GM21526 (cell line): ENCODE results near the gene ABCC2.
"Not testable (repeated sequence)": the region's sequence is repeated elsewhere in the genome, so short reads cannot be mapped to it uniquely, and the experiment has no call there.

Experiments used
- ATAC-seq: cut with Tn5 transposase; IDR thresholded peaks from one replicate; pipeline ENCODE4 v1.9.1; 2021; ENCODE audit warnings: moderate library complexity; ENCODE audit not compliant: unreplicated experiment, low FRiP score

Gene ABCC2

DNA sequence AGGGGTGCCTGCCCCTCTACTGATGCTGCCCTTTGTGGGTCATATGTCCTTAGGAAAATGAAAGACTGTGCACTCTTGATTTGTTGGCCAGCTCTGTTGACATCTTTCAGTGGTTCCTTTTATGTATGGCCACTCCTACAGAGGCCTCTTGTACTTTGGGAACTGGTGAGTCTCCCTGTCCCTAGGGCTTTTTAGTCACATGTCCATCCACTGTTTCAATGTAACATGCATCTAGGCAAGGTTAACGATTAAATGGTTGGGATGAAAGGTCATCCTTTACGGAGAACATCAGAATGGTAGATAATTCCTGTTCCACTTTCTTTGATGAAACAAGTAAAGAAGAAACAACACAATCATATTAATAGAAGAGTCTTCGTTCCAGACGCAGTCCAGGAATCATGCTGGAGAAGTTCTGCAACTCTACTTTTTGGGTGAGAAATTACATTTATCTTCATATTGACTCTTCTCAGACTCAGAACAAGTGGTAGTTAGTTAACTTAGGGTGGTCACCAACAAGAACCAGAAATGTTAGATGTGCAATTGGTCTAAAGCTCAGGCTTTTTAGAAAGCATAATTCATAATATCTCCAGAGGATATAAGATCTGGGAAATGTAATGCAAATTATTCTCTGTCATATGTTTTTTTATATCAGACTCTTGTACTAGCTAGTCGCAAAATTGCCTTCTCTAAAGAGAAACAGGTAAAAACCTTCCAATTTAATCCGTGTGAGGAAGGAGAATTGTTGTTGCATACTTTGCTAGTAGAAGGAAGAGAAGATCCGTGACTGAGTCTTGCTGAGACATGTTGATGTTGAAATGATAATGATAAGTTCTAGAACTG, at the start of gene ABCC2:
TSS of gene ABCC2 (plus strand) at position 194 of the 840 bp plus-strand sequence. CDS start at position 399, 205 bp downstream.
- ATAC-seq: no peak

GRCh38 chr10:99733366-99733765, 49.1 kb upstream of the ABCC2 start:
- ATAC-seq: no peak

- not testable (repeated sequence) for ATAC-seq
Measured at GRCh38 chr10:99734111-99734510, 48.3 kb upstream of the ABCC2 start.

DNA sequence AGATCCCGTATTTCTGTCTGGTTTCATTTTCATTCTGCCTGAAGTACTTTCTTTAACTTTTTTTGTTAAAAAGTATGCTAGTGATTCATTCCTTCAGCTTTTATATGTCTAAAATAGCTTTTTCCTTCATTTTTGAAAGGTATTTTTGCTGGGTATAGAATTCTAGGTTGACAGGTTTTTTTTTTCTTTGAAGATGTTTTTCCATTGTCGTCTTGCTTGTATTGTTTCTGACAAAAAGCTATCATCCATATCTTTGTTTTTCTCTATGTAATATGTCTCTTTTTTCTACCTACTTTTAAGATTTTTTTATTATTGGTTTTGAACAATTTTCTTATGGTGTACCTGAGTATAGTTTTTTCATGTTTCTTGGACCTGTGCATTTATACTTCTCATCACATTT, 42.2 kb upstream of the ABCC2 start:
- no peak for ATAC-seq

DNA sequence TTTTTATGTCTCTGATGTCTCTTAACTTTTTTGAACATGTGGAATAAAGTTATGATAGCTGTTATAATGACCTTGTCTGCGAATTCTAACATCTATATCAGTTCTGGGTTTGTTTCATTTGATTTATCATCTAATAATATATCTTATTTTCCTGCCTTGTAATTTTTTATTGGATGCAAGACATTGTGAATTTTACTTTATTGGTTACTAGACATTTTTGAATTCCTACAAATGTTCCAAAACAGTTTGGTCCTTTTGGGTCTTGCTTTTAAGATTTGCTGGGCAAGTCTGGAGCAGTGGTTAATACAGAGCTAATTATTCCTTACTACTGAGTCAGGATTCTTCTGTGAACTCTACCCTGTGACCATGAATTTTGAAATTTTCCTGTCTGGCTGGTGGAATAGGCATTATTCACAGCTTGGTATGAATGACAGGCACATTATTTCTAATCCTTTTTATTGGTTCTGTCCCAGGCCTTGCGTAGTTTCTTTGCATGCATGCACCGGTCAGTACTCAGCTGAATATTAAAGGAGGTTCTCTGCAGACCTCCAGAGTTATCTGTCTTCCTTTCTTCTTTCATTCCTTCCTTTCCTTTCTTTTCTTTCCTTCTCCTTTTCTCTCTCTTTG, 41.4 kb upstream of the ABCC2 start:
- ATAC-seq: no peak

GRCh38 chr10:99742254-99742653, 40.2 kb upstream of the ABCC2 start:
- no peak for ATAC-seq

DNA sequence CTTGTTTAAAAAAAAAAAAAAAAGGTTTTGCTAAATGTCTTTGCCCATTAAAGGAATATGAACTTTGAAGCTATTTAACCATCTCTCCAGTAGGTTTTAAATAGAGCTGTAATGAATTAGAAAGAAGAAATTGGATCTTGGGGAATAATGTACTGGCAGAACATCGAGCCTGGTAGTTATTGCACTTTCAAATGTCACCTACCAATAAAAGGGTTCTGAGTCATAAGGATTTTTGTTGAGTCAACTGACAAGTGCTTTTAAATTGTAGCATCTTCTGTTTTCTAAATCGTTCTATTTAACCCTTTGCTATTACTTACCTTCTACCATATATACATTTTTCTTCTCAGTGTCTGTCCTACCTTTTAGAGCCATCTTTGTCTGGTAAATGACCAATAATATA, 39.7 kb upstream of the ABCC2 start:
- no peak for ATAC-seq

GRCh38 chr10:99743841-99744240, 38.6 kb upstream of the ABCC2 start:
- no peak for ATAC-seq

GRCh38 chr10:99746166-99746565, 36.3 kb upstream of the ABCC2 start:
- ATAC-seq: not testable (repeated sequence)

GRCh38 chr10:99748823-99749451, 33.5 kb upstream of the ABCC2 start:
- ATAC-seq: no peak

DNA sequence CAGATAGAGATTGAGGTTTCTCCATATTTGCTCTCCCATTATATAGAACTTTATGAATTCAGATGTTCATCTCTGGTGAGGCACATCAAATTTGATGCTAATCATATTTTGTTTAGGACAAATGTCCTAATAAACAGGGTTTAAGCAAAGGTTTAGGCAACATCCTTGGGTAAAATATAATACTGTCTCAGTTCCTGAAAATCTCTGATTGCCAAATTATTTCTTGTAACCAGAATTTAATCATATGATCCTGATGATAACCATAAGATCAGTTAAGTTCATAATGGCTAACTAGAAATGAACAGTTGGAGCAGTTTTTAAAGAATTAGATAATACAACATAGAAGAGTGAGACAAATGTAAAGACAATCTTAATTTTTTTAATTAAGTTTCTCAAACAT, 31.8 kb upstream of the ABCC2 start:
- no peak for ATAC-seq

DNA sequence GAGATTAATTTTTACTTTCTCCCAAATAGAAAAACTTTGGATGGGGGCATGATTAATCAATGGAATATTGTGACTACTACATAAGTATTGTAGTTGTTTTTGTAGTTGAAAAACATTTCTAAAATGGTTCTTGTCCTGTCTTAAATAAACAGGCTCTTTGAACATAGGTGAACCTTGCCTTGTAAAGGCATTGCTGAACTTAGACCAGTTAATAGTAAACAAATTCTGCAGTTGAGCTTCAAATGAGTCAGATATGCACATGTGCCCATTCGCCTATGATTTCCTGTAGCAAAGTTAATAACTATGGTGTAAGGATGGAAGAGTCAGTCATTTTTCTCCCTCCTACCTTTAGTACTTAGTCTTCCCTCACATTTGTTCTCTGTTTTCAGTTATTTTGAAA, 27.8 kb upstream of the ABCC2 start:
- ATAC-seq: no peak

DNA sequence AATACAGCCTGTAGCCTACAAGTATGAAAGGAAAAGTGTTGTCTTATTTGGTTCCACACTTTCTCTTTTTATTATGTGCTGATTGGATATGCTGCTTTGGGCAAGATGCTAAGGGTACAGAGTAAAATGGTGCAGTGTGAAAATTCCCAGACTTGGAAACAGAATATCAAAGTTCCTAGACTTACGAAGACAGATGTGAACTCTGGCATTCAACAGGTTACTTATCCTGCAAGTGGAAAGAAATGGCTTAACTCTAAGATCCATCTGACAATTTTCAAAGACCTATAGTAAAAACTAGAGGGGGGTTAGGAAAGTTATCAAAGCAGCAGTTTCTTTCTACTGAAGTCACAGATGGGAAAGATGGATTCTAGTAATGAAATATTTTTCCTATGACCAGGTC, 26.3 kb upstream of the ABCC2 start:
- ATAC-seq: no peak

GRCh38 chr10:99758211-99758891, 24.1 kb upstream of the ABCC2 start:
- no peak for ATAC-seq

DNA sequence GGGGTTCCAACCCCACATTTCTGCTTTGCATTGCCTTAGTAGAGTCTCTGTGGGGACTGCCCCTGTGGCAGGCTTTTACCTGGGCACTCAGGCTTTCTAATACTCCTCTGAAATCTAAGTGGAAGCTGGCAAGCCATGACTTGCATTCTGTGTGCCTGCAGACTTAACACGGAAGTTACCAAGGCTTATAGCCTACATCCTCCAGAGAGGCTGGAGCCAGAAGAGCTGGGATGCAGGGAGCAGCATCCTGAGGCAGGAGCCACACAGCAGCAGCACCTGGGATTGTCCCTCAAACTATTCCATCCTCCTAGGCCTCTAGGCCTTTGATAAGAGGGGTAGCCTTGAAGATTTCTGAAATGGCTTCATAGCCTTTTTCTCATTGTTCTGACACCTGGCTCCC, 22.1 kb upstream of the ABCC2 start:
- ATAC-seq: no peak

GRCh38 chr10:99761365-99761764, 21.1 kb upstream of the ABCC2 start:
- ATAC-seq: no peak

- no peak for ATAC-seq
Measured at GRCh38 chr10:99765672-99766301, 16.7 kb upstream of the ABCC2 start.

DNA sequence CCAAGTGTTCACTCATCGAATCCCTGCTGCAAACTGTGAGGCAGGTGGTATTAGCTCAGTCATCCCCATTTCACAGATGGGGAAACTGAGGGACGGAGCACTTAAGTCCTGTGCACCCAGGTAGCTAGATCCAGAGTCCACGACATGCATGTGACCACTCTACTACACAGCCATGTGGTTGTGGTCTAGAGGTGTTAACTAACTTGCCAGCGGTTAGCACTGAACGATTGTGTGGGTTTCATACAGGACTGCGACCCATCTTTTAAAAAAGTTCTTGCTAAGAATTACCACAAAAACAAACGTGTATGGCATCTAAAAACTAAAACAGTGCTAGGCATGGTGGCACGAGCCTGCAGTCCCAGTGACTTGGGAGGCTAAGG, 16.1 kb upstream of the ABCC2 start:
- ATAC-seq: peak; percentile 54

GRCh38 chr10:99767901-99768300, 14.5 kb upstream of the ABCC2 start:
- no peak for ATAC-seq

GRCh38 chr10:99768556-99768955, 13.9 kb upstream of the ABCC2 start:
- ATAC-seq: no peak

DNA sequence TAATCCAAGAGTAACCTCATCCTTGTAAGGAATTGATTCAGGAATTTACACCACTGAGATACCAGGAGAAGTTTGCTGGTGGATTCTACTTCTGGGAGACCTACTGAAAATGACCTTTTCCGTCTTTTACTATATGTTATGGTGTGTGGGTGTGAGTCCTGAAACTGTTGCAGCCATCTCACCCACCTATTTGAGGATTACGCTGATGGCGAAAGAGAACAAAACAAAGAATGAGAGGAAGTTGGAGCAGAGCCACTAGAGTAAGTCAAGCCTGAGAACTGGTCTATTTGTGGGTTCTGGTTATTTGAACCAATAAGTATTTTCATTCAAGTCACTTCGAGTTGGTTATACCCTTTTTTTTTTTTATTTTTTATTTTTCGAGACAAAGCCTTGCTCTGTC, 12.7 kb upstream of the ABCC2 start:
- no peak for ATAC-seq
